Heart left ventricle (tissue), 13 donors: ENCODE data around the gene ANKDD1B.

Source experiments
- CTCF ChIP-seq, 12 donors: fragments of 200-600 bp; sonication (generic) in 4 of 12; IDR thresholded peaks; one replicate each; pipeline versions ENCODE4 v1.5.0 to v1.8.0; 2018 to 2022; ENCODE audit warnings: antibody characterized with exemption in 12 of 12, mild to moderate bottlenecking in 5 of 12
- POLR2A ChIP-seq, 2 donors: fragments of 450-650 bp; IDR thresholded peaks; one replicate each; pipeline ENCODE4 v1.6.1; 2017; ENCODE audit warnings: antibody characterized with exemption in 2 of 2, mild to moderate bottlenecking in 2 of 2, moderate library complexity in 2 of 2
- donor health status: ischemic (EF 13 %, LVEDD 7.1; RV severe dilation, severe dysfunction).
- donor health status: DM: no; HTN: yes; CAD: no.
- donor health status: DM: no; HTN: no; CAD: no.
- donor health status: ischemic (EF 25% LVEDD 6.9; RV normal size, moderate dysfunction).
- donor health status: ischemic (EF 25% LVEDD 5.7; RV mildly dilated, moderate dysfunction).
- donor health status: ischemic (EF 35%, LVEDD 5.7; RV mildly dilated, moderate dysfunction).
- donor health status: nonischemic (EF 11% LVEDD 7.7; RV severe dilation, severe dysfunction).
- donor health status: DM: yes; HTN: yes; CAD: no.
- donor health status: PGD.
- donor health status: ischemic (EF 29% LVEDD 5.4; RV normal size, mild dysfunction).
- donor health status: nonischemic (EF 23%, LVEDD 6.1; RV moderate dilation, normal function).

GRCh38 chr5:75584641-75585040 lies 26.6 kb upstream of the ANKDD1B start:
- TF ChIP-seq CTCF (IDR thresholded peaks at IDR 0.05) (peak in 3 of 12 donors; percentile 13 to 30 (median 20)), POLR2A (IDR thresholded peaks at IDR 0.05) (no peak)
